Measurements from ENCODE around the gene DYNC1I1. TPM values are rescaled to one million over a fixed set of nuclear protein-coding genes. Genes with fewer than 3 reads are reported as not detected.

The DYNC1I1 gene
- total RNA-seq, 2 experiments from 2014 or later = not detected

DNA sequence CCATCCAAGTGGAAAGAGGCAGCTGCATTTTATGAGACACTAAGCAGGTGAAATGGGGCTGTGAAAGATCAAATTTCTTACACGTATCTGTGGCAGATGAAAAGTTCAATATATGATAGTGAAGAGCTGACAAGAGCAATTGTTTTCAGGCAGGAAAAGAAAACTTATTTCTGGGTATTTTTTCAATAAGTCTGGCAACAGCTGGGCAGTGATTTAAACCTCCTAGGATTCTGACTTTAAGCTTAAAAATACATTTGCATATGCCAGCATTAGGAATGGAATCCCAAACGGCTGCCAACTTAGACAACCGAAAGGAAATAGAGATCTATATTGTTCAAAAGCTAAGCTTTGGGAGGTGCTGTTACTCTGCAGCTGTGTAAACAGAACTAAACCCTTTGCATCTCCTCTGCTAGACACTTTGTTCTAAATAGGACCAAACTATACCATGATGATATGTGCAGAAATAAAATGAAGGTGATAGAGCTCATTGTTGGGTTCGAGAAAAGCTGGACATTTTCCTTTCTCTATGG is 26.1 kb downstream of the DYNC1I1 start:
- Mint-ChIP-seq H3K9me3 (ENCODE audit: insufficient read depth) (no peaks in the 10 kb centered on the region), H3K4me1 (ENCODE audit: low read depth) (no peaks in the 10 kb centered on the region), H3K4me3 (no peak overlapping the region), H3K27ac (no peak overlapping the region), H3K36me3 (ENCODE audit: low read depth) (no peaks in the 10 kb centered on the region), H3K27me3 (ENCODE audit: low read depth) (peaks cover 4% of the 10 kb centered on the region)
- ChIA-PET CTCF (no interaction called here), POLR2A (no interaction called here)
- ATAC-seq (no peak), DNase-seq (no peak)

DNA sequence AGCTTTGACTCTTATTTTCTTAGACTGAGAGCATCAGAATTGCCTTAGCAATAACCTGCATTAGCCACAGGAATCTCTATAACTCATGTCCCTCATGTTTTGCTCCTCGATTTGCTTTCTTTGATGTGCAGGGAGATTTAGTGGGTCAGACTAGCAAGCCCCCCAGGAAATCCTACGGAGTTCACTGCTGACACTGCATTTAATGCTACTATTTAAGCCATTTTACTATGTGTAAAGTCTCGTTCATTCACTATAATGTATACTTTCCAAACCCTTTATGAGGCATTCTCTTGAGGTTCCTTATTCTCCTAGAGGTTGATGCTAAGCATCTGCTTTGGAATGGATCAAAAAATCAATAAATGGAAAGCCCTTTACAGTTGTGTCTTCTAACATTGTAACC is 28.4 kb downstream of the DYNC1I1 start:
- no peak overlapping the region for H3K4me3 Mint-ChIP-seq

GRCh38 chr7:95802270-95802669 is 29.9 kb downstream of the DYNC1I1 start:
- Mint-ChIP-seq H3K4me3 (no peak overlapping the region), H3K36me3 (ENCODE audit: low read depth) (no peaks in the 10 kb centered on the region), H3K27ac (no peak overlapping the region), H3K27me3 (ENCODE audit: low read depth) (peaks cover 4% of the 10 kb centered on the region), H3K9me3 (ENCODE audit: insufficient read depth) (no peaks in the 10 kb centered on the region), H3K4me1 (ENCODE audit: low read depth) (no peaks in the 10 kb centered on the region)
- DNase-seq (no peak), ATAC-seq (no peak)
- ChIA-PET CTCF (no interaction called here), POLR2A (no interaction called here)

More for the DNA sequence above, 28.4 kb downstream of the DYNC1I1 start:
- ATAC-seq (no peak), DNase-seq (no peak)
- H3K4me1 Mint-ChIP-seq (ENCODE audit: low read depth) = no peaks in the 10 kb centered on the region
- H3K36me3 Mint-ChIP-seq (ENCODE audit: low read depth) = no peaks in the 10 kb centered on the region
- ChIA-PET POLR2A (no interaction called here), CTCF (interaction anchor here (0.6 kb wide), 1 partner anchor 69 kb away, joined by 3 read pairs; no protein-coding TSS in a partner anchor)
- no peaks in the 10 kb centered on the region for H3K9me3 Mint-ChIP-seq (ENCODE audit: insufficient read depth)
- no peak overlapping the region for H3K27ac Mint-ChIP-seq
- peaks cover 4% of the 10 kb centered on the region for H3K27me3 Mint-ChIP-seq (ENCODE audit: low read depth)

DNA sequence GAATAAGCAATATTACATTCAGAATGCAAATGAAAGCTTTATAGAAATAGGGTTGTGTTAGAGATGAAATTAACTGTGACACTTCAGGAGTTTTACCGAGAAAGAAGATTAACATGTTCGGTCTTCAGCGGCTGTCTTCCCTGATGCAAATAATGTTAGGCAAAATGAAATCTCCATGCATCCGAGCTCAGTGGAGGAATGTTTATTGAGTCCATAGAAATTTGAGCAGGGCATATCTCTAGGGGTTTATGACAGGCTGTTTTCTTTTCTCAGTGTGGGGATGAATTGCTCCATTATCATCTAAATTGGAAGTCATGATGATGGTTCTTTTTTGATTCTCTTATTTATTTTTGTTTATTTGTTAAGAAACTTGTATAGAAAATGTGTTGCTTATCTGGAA is 31.7 kb downstream of the DYNC1I1 start:
- ATAC-seq (no peak), DNase-seq (no peak)
- Mint-ChIP-seq H3K36me3 (ENCODE audit: low read depth) (no peaks in the 10 kb centered on the region), H3K27me3 (ENCODE audit: low read depth) (peaks cover 4% of the 10 kb centered on the region), H3K4me3 (no peak overlapping the region), H3K4me1 (ENCODE audit: low read depth) (no peaks in the 10 kb centered on the region), H3K27ac (no peak overlapping the region), H3K9me3 (ENCODE audit: insufficient read depth) (no peaks in the 10 kb centered on the region)
- ChIA-PET CTCF (no interaction called here), POLR2A (no interaction called here)

GRCh38 chr7:95805909-95806308 is 33.6 kb downstream of the DYNC1I1 start:
- Mint-ChIP-seq H3K4me3 (no peak overlapping the region), H3K36me3 (ENCODE audit: low read depth) (no peaks in the 10 kb centered on the region), H3K27ac (no peak overlapping the region), H3K9me3 (ENCODE audit: insufficient read depth) (no peaks in the 10 kb centered on the region), H3K4me1 (ENCODE audit: low read depth) (no peaks in the 10 kb centered on the region), H3K27me3 (ENCODE audit: low read depth) (no peaks in the 10 kb centered on the region)
- ChIA-PET POLR2A (no interaction called here), CTCF (interaction anchor here (1.1 kb wide), 1 partner anchor 11 kb away, joined by 3 read pairs; no protein-coding TSS in a partner anchor)
- ATAC-seq = no peak
- DNase-seq = no peak

DNA sequence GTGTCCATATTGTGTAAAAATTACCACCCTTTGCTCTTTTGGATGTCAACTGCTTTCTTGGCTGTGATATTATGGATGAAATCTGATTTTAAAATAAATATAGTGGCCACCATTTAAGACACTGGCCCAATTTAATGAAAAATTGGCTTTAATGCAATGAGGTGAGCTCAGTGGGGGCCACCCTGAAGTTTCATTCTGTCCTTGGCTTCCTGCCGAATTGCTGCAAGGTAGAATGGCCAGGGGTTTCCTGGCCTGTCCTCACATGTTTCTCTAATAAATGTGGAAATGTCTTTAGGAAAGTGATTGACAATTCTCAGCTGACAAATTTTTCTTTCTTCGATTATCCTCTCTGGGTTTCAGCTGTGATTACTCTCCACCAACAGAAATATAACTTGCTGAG is 36.0 kb downstream of the DYNC1I1 start:
- POLR2A ChIA-PET = no interaction called here
- no peaks in the 10 kb centered on the region for H3K9me3 Mint-ChIP-seq (ENCODE audit: insufficient read depth)
- H3K4me3 Mint-ChIP-seq = no peak overlapping the region
- ATAC-seq = no peak
- DNase-seq = no peak
- CTCF ChIA-PET = no interaction called here
- no peak overlapping the region for H3K27ac Mint-ChIP-seq
- H3K27me3 Mint-ChIP-seq (ENCODE audit: low read depth) = no peaks in the 10 kb centered on the region
- no peaks in the 10 kb centered on the region for H3K36me3 Mint-ChIP-seq (ENCODE audit: low read depth)
- H3K4me1 Mint-ChIP-seq (ENCODE audit: low read depth) = no peaks in the 10 kb centered on the region

DNA sequence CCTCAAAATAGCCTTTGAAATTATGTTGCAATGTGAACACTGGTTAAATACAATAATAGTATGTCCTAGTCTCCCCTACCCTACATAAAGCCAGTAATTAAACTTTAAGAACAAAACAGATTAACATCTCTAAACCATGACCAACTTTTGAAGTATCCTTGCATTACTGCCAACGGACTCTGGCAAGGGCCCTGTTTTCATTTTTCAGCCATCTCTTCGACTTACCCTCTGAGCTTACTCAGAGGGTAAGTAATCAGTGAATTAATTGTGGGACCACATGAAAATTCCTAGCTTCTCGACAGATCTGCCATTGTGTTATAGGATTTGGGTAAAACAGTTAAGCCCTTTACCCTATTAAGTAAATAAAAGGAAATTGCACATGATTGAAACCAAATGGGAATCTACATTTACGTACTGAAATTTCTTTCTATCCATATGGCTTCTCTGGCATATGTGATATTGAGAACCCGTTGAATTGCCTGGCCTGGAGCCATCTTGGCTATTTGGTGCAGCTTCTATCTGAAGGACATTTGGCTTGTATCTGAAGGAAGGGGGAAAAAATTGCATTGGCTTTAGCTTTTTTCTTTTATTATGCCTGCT is 39.6 kb downstream of the DYNC1I1 start:
- Mint-ChIP-seq H3K4me3 (no peak overlapping the region), H3K27me3 (ENCODE audit: low read depth) (no peaks in the 10 kb centered on the region), H3K36me3 (ENCODE audit: low read depth) (no peaks in the 10 kb centered on the region), H3K9me3 (ENCODE audit: insufficient read depth) (no peaks in the 10 kb centered on the region), H3K4me1 (ENCODE audit: low read depth) (no peaks in the 10 kb centered on the region), H3K27ac (no peak overlapping the region)
- POLR2A ChIA-PET = no interaction called here
- CTCF ChIA-PET = no interaction called here
- DNase-seq (no peak), ATAC-seq (no peak)

DNA sequence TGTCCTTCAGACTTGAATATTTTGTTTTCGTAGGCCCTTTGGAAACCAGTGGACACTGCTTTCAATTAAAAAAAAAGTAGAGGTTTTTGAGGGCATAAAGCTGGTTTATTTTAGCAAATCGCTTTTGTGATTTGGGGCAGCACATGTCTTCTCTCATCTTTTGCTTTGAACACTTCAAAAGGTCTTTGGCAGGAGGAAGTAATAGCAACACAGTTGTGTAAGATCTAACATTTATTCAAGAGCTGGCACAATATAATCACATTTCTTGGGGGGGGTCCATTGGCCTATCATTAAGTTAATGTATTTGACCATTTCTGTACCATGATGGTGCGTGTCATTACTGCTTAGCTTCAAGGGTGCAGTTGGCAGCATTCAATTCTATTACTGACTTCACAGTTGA is 42.4 kb downstream of the DYNC1I1 start:
- no peaks in the 10 kb centered on the region for H3K36me3 Mint-ChIP-seq (ENCODE audit: low read depth)
- ChIA-PET CTCF (no interaction called here), POLR2A (no interaction called here)
- no peak overlapping the region for H3K4me3 Mint-ChIP-seq
- H3K4me1 Mint-ChIP-seq (ENCODE audit: low read depth) = no peaks in the 10 kb centered on the region
- H3K9me3 Mint-ChIP-seq (ENCODE audit: insufficient read depth) = no peaks in the 10 kb centered on the region
- no peaks in the 10 kb centered on the region for H3K27me3 Mint-ChIP-seq (ENCODE audit: low read depth)
- no peak for DNase-seq
- ATAC-seq = no peak
- H3K27ac Mint-ChIP-seq = no peak overlapping the region

- H3K27me3 Mint-ChIP-seq (ENCODE audit: low read depth) = no peaks in the 10 kb centered on the region
- H3K4me1 Mint-ChIP-seq (ENCODE audit: low read depth) = no peaks in the 10 kb centered on the region
- POLR2A ChIA-PET = no interaction called here
- CTCF ChIA-PET = no interaction called here
- DNase-seq = no peak
- H3K36me3 Mint-ChIP-seq (ENCODE audit: low read depth) = no peaks in the 10 kb centered on the region
- ATAC-seq = no peak
- no peak overlapping the region for H3K4me3 Mint-ChIP-seq
- no peak overlapping the region for H3K27ac Mint-ChIP-seq
- H3K9me3 Mint-ChIP-seq (ENCODE audit: insufficient read depth) = no peaks in the 10 kb centered on the region
These were observed 45.7 kb downstream of the DYNC1I1 start for GRCh38 chr7:95817866-95818640.

DNA sequence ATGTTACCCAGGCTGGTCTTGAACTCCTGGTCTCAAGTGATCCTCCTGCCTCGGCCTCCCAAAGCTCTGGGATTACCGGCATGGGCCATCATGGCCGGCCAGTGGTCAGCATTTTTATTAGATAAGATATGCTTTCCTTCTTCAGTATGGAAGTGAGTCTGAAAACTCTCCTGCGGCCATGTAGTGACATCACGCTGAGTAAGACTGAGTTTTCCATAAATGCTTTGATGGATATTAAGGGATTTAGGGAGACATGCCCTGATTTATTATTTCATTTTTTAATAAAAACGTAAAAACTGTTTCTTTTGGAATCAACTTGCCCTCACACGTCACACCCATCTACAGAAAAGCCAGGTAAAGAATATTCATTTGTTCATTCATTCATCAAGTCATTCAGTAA is 48.4 kb downstream of the DYNC1I1 start:
- DNase-seq = no peak
- no peak for ATAC-seq
- Mint-ChIP-seq H3K4me1 (ENCODE audit: low read depth) (no peaks in the 10 kb centered on the region), H3K27ac (no peak overlapping the region), H3K4me3 (no peak overlapping the region), H3K27me3 (ENCODE audit: low read depth) (no peaks in the 10 kb centered on the region), H3K36me3 (ENCODE audit: low read depth) (no peaks in the 10 kb centered on the region), H3K9me3 (ENCODE audit: insufficient read depth) (no peaks in the 10 kb centered on the region)
- ChIA-PET POLR2A (no interaction called here), CTCF (no interaction called here)

DNA sequence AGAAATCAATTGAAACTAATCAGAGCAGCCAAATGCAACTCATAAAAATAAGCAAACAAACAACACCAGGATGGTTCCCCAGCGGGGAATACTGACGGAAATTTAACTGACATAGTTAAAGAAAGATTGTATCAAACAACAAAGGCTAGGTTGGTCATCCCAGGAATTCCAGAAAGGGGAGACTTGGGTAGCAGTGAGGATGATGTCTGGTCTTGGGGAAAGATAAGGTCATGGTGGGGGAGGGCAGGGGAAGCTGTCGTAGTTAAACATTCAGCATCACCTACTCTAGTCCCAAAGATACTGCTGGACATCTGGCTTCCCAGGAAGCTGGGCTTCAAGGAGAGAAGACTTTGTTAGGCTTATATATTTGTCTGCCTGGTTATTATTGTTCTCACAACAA is 50.4 kb downstream of the DYNC1I1 start:
- Mint-ChIP-seq H3K27me3 (ENCODE audit: low read depth) (no peaks in the 10 kb centered on the region), H3K36me3 (ENCODE audit: low read depth) (no peaks in the 10 kb centered on the region), H3K4me1 (ENCODE audit: low read depth) (no peaks in the 10 kb centered on the region), H3K27ac (no peak overlapping the region), H3K4me3 (no peak overlapping the region), H3K9me3 (ENCODE audit: insufficient read depth) (no peaks in the 10 kb centered on the region)
- no peak for DNase-seq
- CTCF ChIA-PET = no interaction called here
- POLR2A ChIA-PET = no interaction called here
- no peak for ATAC-seq

GRCh38 chr7:95824616-95825015 is 52.3 kb downstream of the DYNC1I1 start:
- Mint-ChIP-seq H3K4me3 (no peak overlapping the region), H3K36me3 (ENCODE audit: low read depth) (no peaks in the 10 kb centered on the region), H3K27me3 (ENCODE audit: low read depth) (no peaks in the 10 kb centered on the region), H3K4me1 (ENCODE audit: low read depth) (no peaks in the 10 kb centered on the region), H3K9me3 (ENCODE audit: insufficient read depth) (no peaks in the 10 kb centered on the region), H3K27ac (no peak overlapping the region)
- DNase-seq (no peak), ATAC-seq (no peak)
- CTCF ChIA-PET = no interaction called here
- POLR2A ChIA-PET = no interaction called here
